ENCODE measurements around the gene CX3CR1. TPM values are rescaled to one million over a fixed set of nuclear protein-coding genes. Genes with fewer than 3 reads are reported as not detected.

CX3CR1 gene
- total RNA-seq, 1 donor from 2014 or later, result 0.32 TPM

DNA sequence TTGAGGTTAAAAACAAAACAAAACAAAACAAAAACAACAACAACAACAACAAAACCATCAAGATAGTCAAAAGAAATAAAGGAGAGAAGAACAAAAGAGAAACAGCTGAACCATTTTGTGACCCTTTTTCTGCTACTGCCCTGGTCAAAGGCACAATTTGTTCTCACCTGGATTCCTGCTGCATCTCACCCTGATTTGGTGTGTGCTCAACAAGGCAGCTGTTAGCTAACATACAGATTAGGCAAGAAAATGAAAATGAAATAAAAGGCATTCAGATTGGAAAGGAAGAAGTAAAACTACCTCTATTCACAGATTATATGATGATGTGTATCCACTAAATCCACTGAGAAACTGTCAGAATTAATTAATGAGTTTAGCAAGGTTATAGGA lies 58.7 kb downstream of the CX3CR1 start:
- Histone ChIP-seq H3K27ac (ENCODE audit: low read depth, low read length) (no peak overlapping the region), H3K4me1 (ENCODE audit: insufficient read depth, low read length) (no peaks in the 10 kb centered on the region), H3K9ac (ENCODE audit: low read length) (no peak overlapping the region), H4K20me1 (ENCODE audit: insufficient read depth, low read length) (no peaks in the 10 kb centered on the region), H3K9me3 (ENCODE audit: insufficient read depth, low read depth, low read length) (no peaks in the 10 kb centered on the region), H3K4me3 (ENCODE audit: insufficient read depth, low read depth, low read length) (no peak overlapping the region), H3K27me3 (ENCODE audit: insufficient read depth, low read length) (peaks cover 8% of the 10 kb centered on the region), H3K36me3 (ENCODE audit: insufficient read depth, low read length) (no peaks in the 10 kb centered on the region), H3K79me2 (ENCODE audit: insufficient read depth, low read length) (no peaks in the 10 kb centered on the region), H2AFZ (ENCODE audit: low read depth, low read length) (no peak overlapping the region), H3K4me2 (ENCODE audit: low read length) (no peak overlapping the region)
- DNase-seq (ENCODE audit: low read depth) (no peak), FAIRE-seq (no peak)
- H3K27ac Mint-ChIP-seq (ENCODE audit: unreplicated experiment), result no peak overlapping the region
- H3K4me3 Mint-ChIP-seq (ENCODE audit: unreplicated experiment), result no peak overlapping the region
- peaks cover 14% of the 10 kb centered on the region for H3K27me3 Mint-ChIP-seq (ENCODE audit: low read depth, unreplicated experiment)
- peaks cover 2% of the 10 kb centered on the region for H3K9me3 Mint-ChIP-seq (ENCODE audit: unreplicated experiment)
- no peaks in the 10 kb centered on the region for H3K36me3 Mint-ChIP-seq (ENCODE audit: low read depth, unreplicated experiment)
- H3K4me1 Mint-ChIP-seq (ENCODE audit: low read depth, unreplicated experiment), result peaks cover 4% of the 10 kb centered on the region
- TF ChIP-seq, protein P1, sequence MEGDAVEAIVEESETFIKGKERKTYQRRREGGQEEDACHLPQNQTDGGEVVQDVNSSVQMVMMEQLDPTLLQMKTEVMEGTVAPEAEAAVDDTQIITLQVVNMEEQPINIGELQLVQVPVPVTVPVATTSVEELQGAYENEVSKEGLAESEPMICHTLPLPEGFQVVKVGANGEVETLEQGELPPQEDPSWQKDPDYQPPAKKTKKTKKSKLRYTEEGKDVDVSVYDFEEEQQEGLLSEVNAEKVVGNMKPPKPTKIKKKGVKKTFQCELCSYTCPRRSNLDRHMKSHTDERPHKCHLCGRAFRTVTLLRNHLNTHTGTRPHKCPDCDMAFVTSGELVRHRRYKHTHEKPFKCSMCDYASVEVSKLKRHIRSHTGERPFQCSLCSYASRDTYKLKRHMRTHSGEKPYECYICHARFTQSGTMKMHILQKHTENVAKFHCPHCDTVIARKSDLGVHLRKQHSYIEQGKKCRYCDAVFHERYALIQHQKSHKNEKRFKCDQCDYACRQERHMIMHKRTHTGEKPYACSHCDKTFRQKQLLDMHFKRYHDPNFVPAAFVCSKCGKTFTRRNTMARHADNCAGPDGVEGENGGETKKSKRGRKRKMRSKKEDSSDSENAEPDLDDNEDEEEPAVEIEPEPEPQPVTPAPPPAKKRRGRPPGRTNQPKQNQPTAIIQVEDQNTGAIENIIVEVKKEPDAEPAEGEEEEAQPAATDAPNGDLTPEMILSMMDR (IDR thresholded peaks at IDR 0.05; ENCODE audit: insufficient read depth, low read depth, low read length), result no peak
- no peak for TF ChIP-seq EZH2 (IDR thresholded peaks at IDR 0.05; ENCODE audit: insufficient read depth, low read length)

DNA sequence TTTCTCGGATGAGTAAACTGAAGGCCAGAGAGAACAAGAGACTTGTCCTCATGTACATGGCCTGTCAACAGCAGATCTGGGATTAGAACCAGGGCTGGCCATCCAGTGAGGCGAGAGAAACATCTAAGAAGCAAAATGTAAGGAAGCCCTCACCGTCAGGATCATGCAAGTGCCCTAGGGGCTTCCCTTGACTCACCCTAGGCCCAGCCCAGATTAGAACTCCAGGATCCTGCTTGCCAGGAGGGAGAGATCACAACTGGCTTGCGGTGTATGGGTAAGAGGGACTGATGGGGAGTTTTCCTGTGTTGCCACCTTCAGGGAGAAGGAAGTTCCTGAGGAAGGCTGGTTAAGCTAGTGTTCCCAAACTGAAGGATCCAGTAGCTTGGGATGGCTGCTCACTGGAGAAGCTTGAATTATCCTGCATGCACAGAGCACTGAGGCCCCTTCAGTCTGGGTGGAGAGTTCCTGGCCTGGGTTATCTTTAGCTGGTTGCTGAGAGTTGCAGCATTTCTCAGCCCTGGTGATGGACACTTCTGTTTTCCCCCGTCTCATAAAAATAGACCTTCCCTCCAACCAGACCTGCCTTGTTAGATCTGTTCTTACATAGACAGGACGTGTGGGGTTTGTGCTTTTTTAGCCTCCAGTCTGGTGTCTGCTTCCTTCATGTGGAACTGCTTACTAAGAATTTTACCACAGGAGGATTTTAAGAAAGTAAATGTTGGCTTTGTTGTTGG lies 59.3 kb downstream of the CX3CR1 start:
- no peak overlapping the region for H3K9ac ChIP-seq (ENCODE audit: low read length)
- no peak overlapping the region for H3K27ac ChIP-seq (ENCODE audit: low read depth, low read length)
- H3K36me3 ChIP-seq (ENCODE audit: insufficient read depth, low read length), result no peaks in the 10 kb centered on the region
- Mint-ChIP-seq H3K27me3 (ENCODE audit: low read depth, unreplicated experiment) (peaks cover 14% of the 10 kb centered on the region), H3K36me3 (ENCODE audit: low read depth, unreplicated experiment) (no peaks in the 10 kb centered on the region), H3K4me1 (ENCODE audit: low read depth, unreplicated experiment) (peaks cover 4% of the 10 kb centered on the region), H3K4me3 (ENCODE audit: unreplicated experiment) (no peak overlapping the region), H3K27ac (ENCODE audit: unreplicated experiment) (no peak overlapping the region), H3K9me3 (ENCODE audit: unreplicated experiment) (peaks cover 2% of the 10 kb centered on the region)
- no peaks in the 10 kb centered on the region for H3K9me3 ChIP-seq (ENCODE audit: insufficient read depth, low read depth, low read length)
- no peaks in the 10 kb centered on the region for H3K4me1 ChIP-seq (ENCODE audit: insufficient read depth, low read length)
- no peak for FAIRE-seq
- DNase-seq (ENCODE audit: low read depth), result no peak
- no peaks in the 10 kb centered on the region for H3K79me2 ChIP-seq (ENCODE audit: insufficient read depth, low read length)
- no peaks in the 10 kb centered on the region for H4K20me1 ChIP-seq (ENCODE audit: insufficient read depth, low read length)
- H2AFZ ChIP-seq (ENCODE audit: low read depth, low read length), result no peak overlapping the region
- TF ChIP-seq, protein P1 (IDR thresholded peaks at IDR 0.05; ENCODE audit: insufficient read depth, low read depth, low read length), result no peak
- no peak for TF ChIP-seq EZH2 (IDR thresholded peaks at IDR 0.05; ENCODE audit: insufficient read depth, low read length)
- peaks cover 5% of the 10 kb centered on the region for H3K27me3 ChIP-seq (ENCODE audit: insufficient read depth, low read length)
- H3K4me2 ChIP-seq (ENCODE audit: low read length), result no peak overlapping the region
- H3K4me3 ChIP-seq (ENCODE audit: insufficient read depth, low read depth, low read length), result no peak overlapping the region

DNA sequence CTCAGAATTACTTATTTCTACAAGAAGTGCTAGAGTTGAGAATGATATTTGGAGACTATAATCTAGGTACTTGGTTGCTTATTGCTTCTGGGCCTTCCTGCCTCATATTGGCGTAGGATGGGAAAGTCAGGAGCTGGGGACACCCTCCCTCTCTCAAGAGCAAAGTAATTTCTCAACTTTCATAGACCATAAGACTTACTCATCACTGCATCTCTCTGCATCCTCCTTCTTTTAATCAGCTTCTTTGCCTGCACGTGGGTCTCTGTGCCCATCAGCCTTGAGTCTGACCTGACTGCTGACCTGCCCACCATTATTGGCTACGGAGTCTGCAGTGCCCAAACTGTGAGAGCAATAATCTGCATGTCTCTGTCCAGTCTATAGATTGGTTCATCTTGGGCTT lies 60.1 kb downstream of the CX3CR1 start:
- peaks cover 4% of the 10 kb centered on the region for H3K4me1 Mint-ChIP-seq (ENCODE audit: low read depth, unreplicated experiment)
- Histone ChIP-seq H3K4me2 (ENCODE audit: low read length) (no peak overlapping the region), H4K20me1 (ENCODE audit: insufficient read depth, low read length) (no peaks in the 10 kb centered on the region), H3K9ac (ENCODE audit: low read length) (no peak overlapping the region), H3K79me2 (ENCODE audit: insufficient read depth, low read length) (no peaks in the 10 kb centered on the region), H3K4me3 (ENCODE audit: insufficient read depth, low read depth, low read length) (no peak overlapping the region), H3K4me1 (ENCODE audit: insufficient read depth, low read length) (no peaks in the 10 kb centered on the region), H3K27me3 (ENCODE audit: insufficient read depth, low read length) (peaks cover 5% of the 10 kb centered on the region), H3K27ac (ENCODE audit: low read depth, low read length) (no peak overlapping the region), H3K9me3 (ENCODE audit: insufficient read depth, low read depth, low read length) (no peaks in the 10 kb centered on the region), H2AFZ (ENCODE audit: low read depth, low read length) (no peak overlapping the region), H3K36me3 (ENCODE audit: insufficient read depth, low read length) (no peaks in the 10 kb centered on the region)
- H3K27ac Mint-ChIP-seq (ENCODE audit: unreplicated experiment), result no peak overlapping the region
- FAIRE-seq, result no peak
- H3K9me3 Mint-ChIP-seq (ENCODE audit: unreplicated experiment), result peaks cover 2% of the 10 kb centered on the region
- no peaks in the 10 kb centered on the region for H3K36me3 Mint-ChIP-seq (ENCODE audit: low read depth, unreplicated experiment)
- peaks cover 7% of the 10 kb centered on the region for H3K27me3 Mint-ChIP-seq (ENCODE audit: low read depth, unreplicated experiment)
- TF ChIP-seq, protein P1 (IDR thresholded peaks at IDR 0.05; ENCODE audit: insufficient read depth, low read depth, low read length), result no peak
- TF ChIP-seq EZH2 (IDR thresholded peaks at IDR 0.05; ENCODE audit: insufficient read depth, low read length), result no peak
- no peak overlapping the region for H3K4me3 Mint-ChIP-seq (ENCODE audit: unreplicated experiment)
- DNase-seq (ENCODE audit: low read depth), result no peak

All from astrocyte (in vitro differentiated cells and primary cell).